OCI-LY7 (cell line): Measurements from ENCODE around the gene TMEM266.

Experiments used
- CTCF ChIP-seq: fragments of 200-600 bp; sonication (generic); conservative IDR thresholded peaks from 2 replicates; pipeline ENCODE4 v1.5.1; 2014; ENCODE audit warnings: mild to moderate bottlenecking, antibody characterized with exemption, low read length, moderate library complexity, mixed read lengths
- EZH2phosphoT487 ChIP-seq: fragments of 200-600 bp; sonication (generic); IDR thresholded peaks from 2 replicates; pipeline ENCODE4 v1.6.1; 2018; ENCODE audit warnings: low read depth, borderline replicate concordance, mild to moderate bottlenecking, mixed run types, antibody characterized with exemption, low read length, moderate library complexity, mixed read lengths

GRCh38 chr15:76183930-76184649 lies 124.3 kb downstream of the TMEM266 start:
- TF ChIP-seq CTCF (no peak), EZH2phosphoT487 (no peak)
